Right kidney (tissue), 1 donor: ENCODE data around the gene HBQ1.
"Not testable (repeated sequence)": the region's sequence is repeated elsewhere in the genome, so short reads cannot be mapped to it uniquely, and the experiment has no call there.

ENCODE experiments used
- DNase-seq: peaks from one replicate; pipeline ENCODE4 v3.0.0-alpha.2; 2016

Gene HBQ1

GRCh38 chr16:160691-161190 is 19.5 kb upstream of the HBQ1 start:
- no peak for DNase-seq

- DNase-seq = no peak
These were observed 17.8 kb upstream of the HBQ1 start for GRCh38 chr16:162271-162991.

- DNase-seq = not testable (repeated sequence)
These were observed 17.1 kb upstream of the HBQ1 start for GRCh38 chr16:163139-163538.

GRCh38 chr16:163696-164095 is 16.6 kb upstream of the HBQ1 start:
- DNase-seq = not testable (repeated sequence)

- DNase-seq = not testable (repeated sequence)
These were observed 16.0 kb upstream of the HBQ1 start for GRCh38 chr16:164134-164823.

GRCh38 chr16:164827-165538 is 15.3 kb upstream of the HBQ1 start:
- DNase-seq = no peak

- no peak for DNase-seq
These were observed 14.5 kb upstream of the HBQ1 start, which contains the start of gene HBM for GRCh38 chr16:165539-166374. TSS of gene HBM (plus strand) at chr16:165978. CDS start at chr16:165998, 20 bp downstream.

- no peak for DNase-seq
These were observed 13.7 kb upstream of the HBQ1 start for GRCh38 chr16:166375-167121.

- no peak for DNase-seq
These were observed 13.1 kb upstream of the HBQ1 start for GRCh38 chr16:167122-167690.

GRCh38 chr16:168424-168823 is 11.8 kb upstream of the HBQ1 start:
- no peak for DNase-seq

GRCh38 chr16:169014-169413 is 11.2 kb upstream of the HBQ1 start:
- DNase-seq = no peak

- peak; percentile 49 for DNase-seq
These were observed 10.2 kb upstream of the HBQ1 start for GRCh38 chr16:170088-170507.

GRCh38 chr16:170788-171187 is 9.5 kb upstream of the HBQ1 start:
- no peak for DNase-seq

GRCh38 chr16:172374-172941 is 7.8 kb upstream of the HBQ1 start, which contains the start of gene HBA2:
TSS of gene HBA2 (plus strand) at chr16:172876. CDS start at chr16:172913, 37 bp downstream.
- not testable (repeated sequence) for DNase-seq

GRCh38 chr16:173211-173854 is 6.9 kb upstream of the HBQ1 start:
- DNase-seq = not testable (repeated sequence)

GRCh38 chr16:173928-174769 is 6.1 kb upstream of the HBQ1 start:
- not testable (repeated sequence) for DNase-seq

- no peak for DNase-seq
These were observed 5.0 kb upstream of the HBQ1 start for GRCh38 chr16:175011-175949.

- DNase-seq = not testable (repeated sequence)
These were observed 4.3 kb upstream of the HBQ1 start for GRCh38 chr16:176006-176405.
